ENCODE results near the gene CDK8.

The CDK8 gene

GRCh38 chr13:26390203-26390602 lies 136.3 kb downstream of the CDK8 start:
- no peak for DNase-seq

DNA sequence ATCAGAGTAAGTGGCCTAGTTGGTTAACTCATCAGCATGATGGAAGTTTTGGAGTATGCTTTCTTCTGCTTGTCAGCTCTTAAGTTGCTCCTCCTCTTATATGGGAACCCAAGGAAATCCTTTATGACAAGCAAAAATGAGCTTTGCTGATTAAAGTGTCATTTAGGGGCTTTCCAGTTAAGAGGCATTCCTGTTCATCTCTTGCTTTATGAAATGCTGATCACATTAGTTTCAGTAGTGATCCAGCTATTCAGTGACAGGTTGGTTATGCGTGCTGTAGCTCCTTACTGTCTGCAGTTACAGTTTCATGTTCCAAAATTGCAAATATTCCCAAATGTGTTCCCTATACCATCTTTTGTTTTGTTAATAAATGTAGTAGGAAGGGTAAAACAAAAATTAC lies 146.6 kb downstream of the CDK8 start:
- no peak for DNase-seq

DNA sequence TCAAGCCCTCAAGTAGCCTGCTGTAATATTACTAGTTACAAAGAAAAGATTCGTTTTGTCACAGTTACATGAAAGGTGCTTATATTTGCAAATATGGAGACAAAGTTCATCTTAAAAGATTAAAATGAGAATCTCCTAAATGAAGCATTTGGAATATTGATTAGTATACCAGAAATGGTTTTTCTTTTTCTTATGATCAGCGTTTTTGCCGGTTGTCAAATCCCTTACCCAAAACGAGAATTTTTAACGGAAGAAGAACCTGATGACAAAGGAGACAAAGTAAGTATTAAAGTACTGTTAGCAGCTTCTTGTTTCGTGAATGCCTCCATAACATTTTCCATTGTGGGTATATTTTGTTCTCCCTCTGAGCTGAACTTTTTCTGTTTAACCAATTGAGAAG lies 147.1 kb downstream of the CDK8 start:
- no peak for DNase-seq

DNA sequence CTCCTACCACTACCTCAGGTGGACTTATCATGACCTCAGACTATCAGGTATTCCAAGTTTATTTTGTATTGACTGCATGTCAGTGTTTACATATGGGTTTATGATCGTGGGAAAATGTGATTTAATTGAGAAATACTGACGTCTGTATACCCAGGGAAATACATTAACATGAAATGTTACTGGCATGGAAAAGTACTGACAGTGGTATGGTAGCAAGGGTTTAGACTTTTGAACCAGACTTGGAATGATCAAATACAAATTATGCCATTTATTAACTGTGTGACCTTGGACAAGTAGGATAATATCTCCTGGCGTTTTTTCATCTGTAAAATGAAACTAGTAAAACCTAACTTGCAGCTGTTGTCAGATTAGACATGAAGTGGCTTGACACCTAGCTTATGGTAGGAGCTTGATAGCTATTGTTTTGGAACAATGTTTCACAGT lies 147.7 kb downstream of the CDK8 start:
- no peak for DNase-seq

DNA sequence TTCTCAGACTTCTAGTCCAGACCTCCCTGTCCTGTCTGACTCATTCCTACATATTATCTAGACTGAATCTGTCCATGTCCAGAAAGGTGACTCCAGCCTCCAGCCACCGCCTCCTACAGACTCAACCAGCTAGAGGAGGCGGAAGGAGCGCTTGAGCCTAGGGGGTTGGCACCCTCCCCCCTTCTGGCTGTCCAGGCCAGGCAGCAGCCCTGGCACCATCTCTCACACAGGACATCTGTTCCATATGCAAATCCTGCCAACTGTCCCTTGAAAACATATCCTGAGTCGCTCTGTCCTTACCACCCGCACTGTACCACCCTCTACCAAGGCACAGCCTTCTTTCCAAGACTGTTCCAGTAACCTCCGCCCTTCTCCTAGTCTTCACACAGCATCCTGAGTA lies 152.9 kb downstream of the CDK8 start:
- DNase-seq: no peak

DNA sequence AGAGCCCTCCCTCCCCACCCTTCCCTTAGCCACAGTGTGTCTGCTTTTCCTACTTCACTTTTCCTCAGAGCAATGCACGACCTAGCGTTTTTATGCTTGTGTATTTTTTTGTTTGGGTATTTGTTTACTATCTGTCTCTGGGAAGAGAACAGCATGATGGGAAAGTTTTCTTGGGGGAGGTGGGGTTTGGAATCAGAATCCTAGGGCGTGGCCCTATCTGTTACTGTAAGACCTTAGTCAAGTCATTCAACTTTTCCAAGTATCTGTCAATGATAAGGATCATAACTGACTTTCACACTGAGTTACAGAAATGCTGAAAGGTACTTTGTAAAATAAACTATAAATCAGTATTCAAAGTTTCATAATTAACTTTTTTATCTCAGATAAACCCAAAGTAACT lies 157.3 kb downstream of the CDK8 start:
- peak; percentile 0 for DNase-seq

- no peak for DNase-seq
These were observed 158.3 kb downstream of the CDK8 start for GRCh38 chr13:26412263-26412662.

- DNase-seq: peak; percentile 21
These were observed 159.2 kb downstream of the CDK8 start for GRCh38 chr13:26412936-26413716.

- no peak for DNase-seq
These were observed 166.5 kb downstream of the CDK8 start for GRCh38 chr13:26420282-26420960.

DNA sequence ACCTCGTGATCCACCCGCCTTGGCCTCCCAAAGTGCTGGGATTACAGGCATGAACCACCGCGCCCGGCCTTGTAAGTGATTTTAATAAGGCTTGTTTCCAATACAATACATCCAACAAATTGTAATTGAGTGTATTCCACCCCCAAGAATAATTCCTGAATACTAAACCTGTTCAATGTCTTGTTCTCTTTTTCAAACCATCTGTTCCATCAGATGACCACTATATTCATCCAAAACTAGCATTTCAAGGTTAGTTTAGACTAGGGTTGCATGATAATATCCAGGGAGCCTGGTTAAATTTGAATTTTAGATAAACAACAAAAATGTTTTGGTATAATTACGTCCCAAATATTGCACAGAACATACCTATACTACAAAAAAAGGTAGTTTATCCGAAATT lies 168.1 kb downstream of the CDK8 start:
- DNase-seq: no peak

GRCh38 chr13:26423629-26424028 lies 169.7 kb downstream of the CDK8 start:
- DNase-seq: no peak

- DNase-seq: no peak
These were observed 170.3 kb downstream of the CDK8 start for GRCh38 chr13:26424181-26424580.

DNA sequence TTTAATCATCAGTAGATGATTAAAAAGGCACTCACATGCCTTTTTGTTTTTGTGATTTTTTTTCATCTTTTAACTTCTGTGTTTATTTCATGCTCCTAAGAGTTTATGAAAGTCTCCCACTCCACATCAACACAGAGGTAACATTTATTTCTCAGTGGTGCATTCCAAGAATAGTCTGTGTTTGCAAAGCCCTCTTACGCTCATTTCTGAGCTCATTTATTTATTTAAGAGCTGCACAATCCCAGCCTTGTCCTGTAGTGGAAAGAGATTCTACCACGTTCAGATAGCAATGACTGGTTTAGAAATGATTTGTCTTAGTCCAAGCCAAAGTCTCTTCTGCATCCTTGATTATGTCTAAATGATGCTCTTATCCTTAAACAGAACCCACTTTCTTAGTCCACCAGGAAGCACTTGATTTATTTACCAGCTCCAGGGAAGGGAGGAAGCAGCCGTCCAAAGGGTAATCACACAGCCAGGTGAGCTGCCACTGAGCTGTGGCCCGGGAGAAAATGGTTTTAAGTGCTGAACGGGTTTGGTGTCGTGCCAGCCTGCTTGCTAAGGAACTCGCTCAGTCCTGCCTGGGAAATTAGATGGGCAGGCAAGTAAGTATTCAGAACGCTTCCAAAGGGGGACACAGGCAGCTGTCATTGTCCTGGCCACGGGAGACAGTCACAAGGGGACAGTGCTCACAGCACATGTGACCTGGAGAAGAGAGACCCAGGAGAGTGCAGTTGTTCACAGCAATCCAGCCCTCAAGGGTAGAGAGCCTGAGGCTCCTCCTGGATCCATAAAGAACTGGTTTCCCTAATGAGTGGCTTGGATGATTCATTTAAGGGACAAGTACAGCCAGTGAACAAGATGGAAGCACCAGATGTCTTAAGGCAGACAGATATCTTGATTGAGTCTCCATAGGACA lies 171.8 kb downstream of the CDK8 start:
- DNase-seq: no peak

- no peak for DNase-seq
These were observed 179.8 kb downstream of the CDK8 start for GRCh38 chr13:26433776-26434175.

DNA sequence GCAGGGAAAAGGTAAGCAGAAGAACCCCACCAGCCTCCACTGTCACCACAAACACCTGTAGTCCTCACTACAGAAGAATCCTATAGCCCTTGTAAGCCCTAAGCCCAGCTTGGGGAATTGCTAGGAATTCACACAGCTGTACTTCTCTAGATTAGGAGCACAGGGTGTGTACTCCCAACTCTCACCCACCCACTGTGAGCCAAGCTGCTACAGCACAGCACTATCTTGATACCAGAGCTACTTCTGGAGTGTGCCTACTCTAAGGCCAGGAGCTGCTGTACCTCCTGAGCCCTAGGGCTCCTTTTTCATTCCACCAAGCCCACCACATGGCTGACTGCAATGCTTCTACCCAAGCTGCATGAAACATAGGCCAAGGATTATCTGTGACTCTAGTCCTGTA lies 181.2 kb downstream of the CDK8 start:
- no peak for DNase-seq

DNA sequence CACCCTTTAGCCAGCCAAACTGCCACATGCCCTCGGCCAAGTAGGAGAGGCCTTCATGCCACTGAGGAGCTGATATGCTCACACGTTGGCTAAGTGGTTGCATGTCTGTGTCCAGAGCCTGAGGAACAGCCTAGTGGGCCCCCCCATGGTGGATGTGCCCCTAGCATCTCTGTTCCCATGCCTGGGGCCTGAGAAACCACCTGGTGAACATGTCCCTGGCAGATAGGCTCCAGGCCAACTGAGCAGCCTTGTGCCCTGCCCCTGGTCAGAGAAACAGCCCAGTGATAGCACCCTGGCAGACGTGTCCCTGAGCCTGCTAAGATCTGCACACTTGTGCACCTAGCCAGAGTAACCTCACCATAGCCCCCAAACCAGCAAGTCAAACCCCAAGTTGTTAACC lies 181.7 kb downstream of the CDK8 start:
- no peak for DNase-seq

GRCh38 chr13:26436914-26437313 lies 183.0 kb downstream of the CDK8 start:
- no peak for DNase-seq

- DNase-seq: no peak
These were observed 186.2 kb downstream of the CDK8 start for GRCh38 chr13:26440111-26440510.

GRCh38 chr13:26441476-26441875 lies 187.5 kb downstream of the CDK8 start:
- no peak for DNase-seq

GRCh38 chr13:26442541-26442940 lies 188.6 kb downstream of the CDK8 start:
- no peak for DNase-seq

DNA sequence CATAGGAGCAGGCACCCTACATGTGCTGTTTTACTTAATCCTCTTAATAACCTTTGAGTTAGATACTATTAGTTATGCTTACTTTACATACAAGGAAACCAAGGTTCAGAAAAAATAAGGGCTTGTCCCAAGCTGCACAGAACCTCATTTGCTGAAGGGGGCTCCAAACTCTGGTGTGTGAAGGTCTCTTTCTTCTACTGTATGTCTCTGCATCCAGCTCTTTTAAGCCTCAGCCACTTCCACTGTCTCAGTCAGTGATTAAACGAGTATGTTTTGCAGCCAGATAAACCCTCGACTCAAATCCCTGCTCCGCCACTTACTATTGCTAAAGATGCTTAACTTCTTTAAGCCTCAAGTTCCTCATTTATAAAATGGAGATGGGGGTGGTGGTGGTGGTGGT lies 191.2 kb downstream of the CDK8 start:
- DNase-seq: no peak

DNA sequence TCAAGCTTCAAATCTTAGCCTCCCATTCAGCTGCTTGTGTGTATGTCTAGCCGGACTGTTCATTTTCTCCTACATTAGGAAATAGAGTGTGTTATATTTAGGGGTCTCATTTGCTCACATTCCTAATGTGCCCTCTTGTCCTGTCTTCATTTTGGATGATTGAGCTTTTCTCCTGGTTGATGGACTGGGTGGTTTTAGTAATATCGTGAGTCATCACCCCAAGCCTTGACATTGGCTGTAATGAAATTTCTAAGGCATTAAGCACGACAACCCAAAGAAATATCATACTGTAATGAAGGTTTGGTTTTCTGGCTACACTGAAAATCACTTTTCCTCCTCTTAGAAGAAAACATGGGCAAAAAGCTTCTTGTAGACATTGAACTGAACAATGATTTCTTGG lies 192.8 kb downstream of the CDK8 start:
- DNase-seq: no peak

DNA sequence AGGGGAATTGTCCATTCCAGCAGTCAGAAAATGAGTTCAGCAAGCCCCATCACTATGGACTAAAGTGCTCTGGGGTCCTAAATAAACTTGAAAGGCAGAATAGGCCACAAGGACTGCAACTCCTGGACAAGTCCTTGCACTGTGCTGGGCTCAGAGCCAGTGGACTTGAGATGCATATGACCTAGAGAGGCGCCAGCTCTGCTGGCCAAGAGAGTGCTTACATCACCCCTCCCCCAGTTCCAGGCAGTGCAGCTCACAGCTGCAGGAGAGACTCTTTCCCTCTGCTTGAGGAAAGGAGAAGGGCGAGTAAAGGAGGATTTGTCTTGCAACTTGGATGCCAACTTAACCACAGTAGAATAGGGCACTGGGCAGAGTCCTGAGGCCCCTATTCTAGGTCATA lies 194.1 kb downstream of the CDK8 start:
- DNase-seq: no peak
